AG09319 (cell line): ENCODE data around the gene CDKN3.
"Not testable (repeated sequence)": the region's sequence is repeated elsewhere in the genome, so short reads cannot be mapped to it uniquely, and the experiment has no call there.

ENCODE experiments used
- DNase-seq: peaks from one replicate; pipeline ENCODE4 v3.0.0-alpha.2; 2010; ENCODE audit warnings: low read depth; ENCODE audit errors: extremely low read depth
- CTCF ChIP-seq: IDR thresholded peaks from 2 replicates; pipeline ENCODE4 v1.5.1; 2011; ENCODE audit warnings: low read depth, mild to moderate bottlenecking, inconsistent platforms, low read length, moderate library complexity

CDKN3 gene

GRCh38 chr14:54387328-54387727 is 9.5 kb upstream of the CDKN3 start:
- no peak for TF ChIP-seq CTCF
- no peak for DNase-seq

- DNase-seq: no peak
- no peak for TF ChIP-seq CTCF
Measured at GRCh38 chr14:54392131-54392859, 4.5 kb upstream of the CDKN3 start.

- DNase-seq: not testable (repeated sequence)
Measured at GRCh38 chr14:54392986-54393884, 3.6 kb upstream of the CDKN3 start.

GRCh38 chr14:54394596-54394995 is 2.2 kb upstream of the CDKN3 start:
- no peak for DNase-seq
- TF ChIP-seq CTCF: no peak

GRCh38 chr14:54395284-54395683 is 1.5 kb upstream of the CDKN3 start:
- no peak for DNase-seq
- no peak for TF ChIP-seq CTCF

- no peak for TF ChIP-seq CTCF
- no peak for DNase-seq
Measured at GRCh38 chr14:54395716-54396115, 1.1 kb upstream of the CDKN3 start.

- no peak for TF ChIP-seq CTCF
Measured at GRCh38 chr14:54396183-54396492, 669 bp upstream of the CDKN3 start.

More at GRCh38 chr14:54396183-54396492, 669 bp upstream of the CDKN3 start:
- no peak for DNase-seq
